HG03575 (cell line): ENCODE measurements around the gene BCOR.

ENCODE experiments used
- ATAC-seq: cut with Tn5 transposase; IDR thresholded peaks from one replicate; pipeline ENCODE4 v1.9.1; 2021; ENCODE audit not compliant: unreplicated experiment, insufficient number of reproducible peaks, low FRiP score; ENCODE audit errors: extremely low read depth

BCOR gene

DNA sequence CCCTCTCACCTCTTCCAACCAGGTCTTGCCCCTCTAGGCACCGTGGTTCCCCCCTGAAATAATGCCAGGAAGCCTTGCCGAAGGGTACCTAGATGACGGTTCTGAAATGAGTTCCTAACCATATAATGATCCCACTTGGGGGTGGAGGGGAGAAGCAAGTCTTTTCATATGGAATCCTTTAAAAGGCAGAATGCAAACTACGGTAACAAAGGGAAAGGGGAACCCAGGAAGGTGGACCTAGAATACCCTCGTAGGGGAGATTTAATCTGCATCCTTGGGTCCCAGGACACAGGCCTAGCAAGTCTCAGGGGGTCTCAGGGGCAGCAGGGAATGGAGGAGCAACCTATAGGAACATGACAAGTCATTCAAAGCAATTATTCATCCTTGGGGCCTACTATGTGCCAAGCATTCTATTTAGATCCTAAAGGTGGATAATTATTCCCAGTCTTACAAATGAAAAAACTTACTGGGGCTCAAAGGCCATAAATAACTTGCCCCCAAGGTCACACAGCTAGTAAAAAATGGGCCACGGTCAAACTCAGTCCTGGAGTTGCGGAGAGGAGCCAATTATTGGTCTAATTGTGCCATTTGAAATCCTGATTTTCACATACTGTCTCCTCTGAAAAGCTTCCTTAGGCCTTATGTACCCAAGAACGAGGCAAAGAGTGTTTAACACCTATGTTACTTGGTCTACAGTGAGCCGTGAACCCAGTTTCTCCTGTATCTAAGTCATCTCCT, 8.8 kb downstream of the BCOR start:
- ATAC-seq: no peak

DNA sequence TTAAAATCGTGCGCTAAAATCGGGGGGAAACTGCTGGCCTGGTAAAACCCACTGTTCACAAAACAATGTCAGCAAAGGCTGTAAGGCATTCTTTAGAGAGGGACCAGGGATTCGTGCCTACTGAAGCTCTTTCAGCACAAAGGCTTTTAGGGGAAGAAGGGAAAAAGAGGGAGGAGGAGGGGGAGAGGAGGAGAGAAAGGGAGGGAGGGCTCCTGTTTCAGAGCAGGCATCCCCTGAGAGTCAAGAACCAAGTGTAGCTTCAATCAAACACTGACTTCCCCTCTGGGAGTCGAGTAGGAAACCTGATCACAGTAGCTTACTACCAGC, 9.5 kb downstream of the BCOR start:
- no peak for ATAC-seq

DNA sequence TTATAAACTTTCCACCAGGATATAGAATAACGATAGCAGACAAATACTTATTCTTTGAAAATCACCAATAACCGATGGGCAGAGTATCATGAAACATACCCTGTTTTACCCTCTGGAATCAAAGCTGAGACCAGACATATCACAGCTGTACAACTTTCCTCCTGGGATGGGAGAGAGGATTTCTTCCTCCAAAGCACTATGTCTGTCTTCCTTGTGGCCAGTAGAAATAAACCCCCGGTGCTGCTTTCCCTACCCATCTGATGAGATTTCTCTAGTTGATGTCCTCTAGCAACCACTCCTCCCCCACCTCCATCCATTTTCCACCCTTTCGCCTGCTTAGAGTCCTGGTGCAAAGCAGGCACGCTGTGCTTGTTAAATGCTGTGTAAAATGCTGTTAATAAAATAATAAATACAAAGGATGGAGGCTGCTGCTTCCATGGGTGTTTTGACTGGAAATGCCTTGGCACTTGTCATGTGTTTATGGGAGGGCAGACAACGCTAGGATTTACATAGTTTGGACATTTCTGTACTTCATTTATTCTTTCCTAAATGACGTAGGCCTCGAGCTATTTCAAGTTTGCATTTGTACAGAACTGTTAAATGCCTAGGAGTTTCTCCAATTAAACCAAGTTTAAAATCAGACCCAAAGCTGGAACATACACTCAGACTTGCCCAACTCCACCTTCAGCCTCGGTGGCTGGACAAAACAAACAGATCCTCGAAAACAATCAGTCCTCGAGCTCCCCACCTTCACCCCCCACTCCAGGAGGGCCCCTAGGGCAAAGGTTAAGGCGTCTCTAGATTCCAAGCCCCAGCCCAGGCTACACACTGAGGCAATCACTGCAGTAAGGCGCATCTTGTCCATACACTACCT, 10.1 kb downstream of the BCOR start:
- ATAC-seq: no peak

DNA sequence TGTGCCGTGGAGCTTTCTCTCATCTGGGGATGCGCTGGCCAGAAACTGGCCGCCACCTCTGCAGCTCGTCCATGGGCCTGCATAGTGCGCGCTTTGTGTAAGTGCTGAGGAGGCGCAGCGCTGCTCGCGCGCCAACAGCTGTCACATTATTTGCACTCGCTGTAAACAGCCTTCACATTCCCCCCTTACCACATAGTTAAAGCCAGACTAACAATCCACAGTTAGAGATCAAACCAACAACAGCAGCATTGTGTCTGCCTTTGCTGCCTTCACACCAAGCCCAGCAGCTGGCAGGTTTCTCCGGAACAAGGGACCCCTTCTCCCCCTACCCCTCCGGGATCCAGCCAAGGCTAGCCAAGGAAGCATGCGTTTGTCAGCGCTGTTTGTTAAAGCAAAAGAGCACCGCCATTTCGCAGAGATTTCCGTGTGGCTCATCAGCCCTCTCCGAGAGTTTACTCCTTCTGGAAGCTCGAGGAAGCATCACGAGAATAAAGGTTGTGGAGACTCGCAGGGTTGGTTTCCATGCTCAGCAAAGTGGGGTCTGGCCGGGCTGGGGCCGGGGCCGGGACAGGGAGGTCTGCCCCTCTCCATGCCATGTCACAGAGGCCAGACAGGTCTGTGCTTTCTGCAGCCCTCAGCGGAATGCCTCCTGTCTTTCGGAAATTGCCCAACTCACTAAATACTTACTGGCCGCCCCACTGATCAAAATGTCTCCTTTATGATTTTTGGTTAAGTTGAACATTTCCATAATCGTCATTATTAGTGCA, 11.0 kb downstream of the BCOR start:
- no peak for ATAC-seq

DNA sequence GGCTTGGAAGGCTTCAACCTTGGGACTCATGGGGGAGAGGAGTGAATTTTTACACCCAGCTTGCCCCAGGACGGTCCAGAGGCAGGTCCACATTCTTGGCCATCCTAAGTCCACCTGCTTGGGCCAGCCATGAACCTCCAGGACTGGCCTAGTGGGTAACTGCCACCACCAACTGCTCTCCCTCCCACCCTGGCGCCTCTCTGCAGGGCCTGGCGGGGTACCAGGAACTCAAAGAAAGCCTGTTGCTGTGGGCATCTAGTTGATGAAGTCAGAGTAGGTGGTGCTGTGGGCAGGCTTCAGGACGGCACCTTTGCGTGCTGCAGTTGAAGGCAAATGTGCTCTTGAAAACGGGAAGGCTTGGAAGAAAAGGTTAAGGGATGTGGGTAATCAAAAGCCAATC, 12.0 kb downstream of the BCOR start:
- no peak for ATAC-seq

DNA sequence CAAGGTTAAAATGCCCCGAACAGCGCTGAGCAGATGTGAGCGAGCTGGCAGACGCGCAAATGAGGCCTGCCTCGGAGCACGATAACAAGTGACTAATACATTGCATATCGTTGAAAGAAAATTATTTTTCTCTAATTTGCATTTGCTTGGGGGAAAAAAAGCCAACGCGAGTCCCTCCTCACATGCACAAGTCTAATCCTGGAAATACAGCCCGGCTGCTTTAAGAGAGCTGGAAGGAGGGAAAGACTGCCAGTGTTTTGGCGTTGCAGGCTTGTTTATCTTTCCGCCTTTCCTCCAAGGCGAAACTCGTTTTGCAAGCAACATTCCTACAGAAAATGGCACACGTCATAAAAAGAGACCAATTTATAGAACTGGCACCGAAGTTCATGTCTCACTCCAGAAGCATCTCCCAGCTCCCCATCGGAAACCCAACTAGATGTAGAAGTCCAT, 12.6 kb downstream of the BCOR start:
- no peak for ATAC-seq

DNA sequence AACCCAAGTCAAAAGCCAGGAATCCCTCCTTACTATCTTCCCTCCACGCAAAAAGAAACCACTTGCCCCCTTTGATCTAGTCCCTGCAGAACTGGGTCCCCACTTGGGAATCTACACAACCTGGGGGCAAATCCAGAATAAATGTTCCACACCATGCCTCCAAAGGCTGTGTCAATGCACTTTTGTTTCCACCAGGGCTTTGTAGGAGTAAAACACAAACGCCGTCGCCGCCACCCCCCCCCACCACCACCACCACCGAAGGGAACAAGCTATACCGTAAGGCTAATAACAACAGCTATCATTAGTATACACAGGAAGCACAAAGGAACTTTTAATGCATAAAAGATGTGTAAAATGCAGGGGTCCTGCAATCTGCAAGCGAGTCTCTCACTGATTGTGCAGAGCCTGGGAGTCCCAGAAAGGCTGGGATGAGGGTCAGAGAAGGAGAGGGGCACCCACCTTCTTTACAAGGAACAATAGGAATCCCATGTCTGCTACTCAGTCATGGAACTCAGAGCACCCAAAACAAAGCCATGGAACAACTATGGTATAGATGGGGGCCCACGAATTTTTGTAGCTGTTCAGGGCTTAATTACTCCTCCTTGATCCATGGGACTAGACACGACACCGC, 13.2 kb downstream of the BCOR start:
- ATAC-seq: no peak

DNA sequence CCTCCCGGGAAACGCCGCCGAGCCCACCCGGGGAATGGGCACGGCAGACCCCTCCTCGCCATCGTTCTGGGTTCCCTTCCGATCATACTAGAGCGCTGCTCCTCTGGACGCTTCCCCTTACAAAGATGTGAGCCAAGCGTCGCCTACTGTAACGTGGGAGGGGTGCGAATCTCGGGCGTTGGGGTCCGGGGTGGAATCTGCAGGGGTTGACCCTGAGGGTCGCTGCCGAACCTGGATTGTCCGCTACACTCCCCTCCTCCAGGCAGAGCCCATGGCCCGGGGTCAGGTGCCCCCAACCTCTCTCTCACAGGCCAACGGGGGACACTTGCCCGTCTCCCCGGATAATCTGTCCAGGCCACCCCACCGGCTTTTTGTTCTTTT, 13.8 kb downstream of the BCOR start:
- ATAC-seq: no peak

DNA sequence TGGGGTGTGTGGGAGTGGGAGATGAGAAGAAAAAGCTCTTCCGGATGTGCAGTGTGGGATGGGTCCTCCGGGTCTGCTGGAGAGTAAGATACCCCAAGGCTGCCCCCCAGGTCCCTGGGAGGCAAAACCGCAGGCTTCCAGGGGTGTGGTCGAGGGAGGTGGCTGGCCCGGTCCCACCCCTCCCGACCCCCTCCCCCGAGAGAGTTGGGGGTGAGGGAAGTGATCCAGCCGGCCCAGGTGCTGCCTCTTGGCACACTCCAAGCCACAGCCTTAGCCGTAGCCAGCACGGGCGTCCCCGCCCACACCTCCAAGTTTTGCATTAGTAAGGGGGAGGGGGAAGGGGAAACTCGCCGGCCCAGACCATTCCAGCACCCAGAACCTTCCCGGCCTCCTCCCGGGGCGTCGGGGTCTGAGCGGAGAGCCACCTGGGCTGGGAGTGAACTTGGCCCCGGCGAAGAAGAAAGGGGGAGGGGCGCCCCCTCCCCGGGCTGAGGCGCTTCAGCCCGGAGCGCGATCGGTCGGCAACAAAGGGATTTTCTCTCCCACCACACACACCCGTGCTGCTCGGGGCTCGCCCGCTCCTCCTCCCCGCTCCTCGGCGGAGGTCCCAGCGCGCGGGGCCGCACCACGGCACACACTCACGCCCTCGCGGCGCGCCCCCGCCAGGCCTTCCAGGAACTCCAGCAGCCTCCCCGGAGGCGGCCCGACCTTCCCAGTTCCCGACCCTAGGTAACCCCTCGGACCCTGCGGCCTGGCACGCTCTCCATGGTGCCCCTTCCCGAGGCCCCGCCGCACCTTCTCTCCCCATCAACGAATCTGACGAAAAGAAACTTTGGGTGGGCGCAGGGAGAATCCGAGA, 14.4 kb downstream of the BCOR start:
- no peak for ATAC-seq

DNA sequence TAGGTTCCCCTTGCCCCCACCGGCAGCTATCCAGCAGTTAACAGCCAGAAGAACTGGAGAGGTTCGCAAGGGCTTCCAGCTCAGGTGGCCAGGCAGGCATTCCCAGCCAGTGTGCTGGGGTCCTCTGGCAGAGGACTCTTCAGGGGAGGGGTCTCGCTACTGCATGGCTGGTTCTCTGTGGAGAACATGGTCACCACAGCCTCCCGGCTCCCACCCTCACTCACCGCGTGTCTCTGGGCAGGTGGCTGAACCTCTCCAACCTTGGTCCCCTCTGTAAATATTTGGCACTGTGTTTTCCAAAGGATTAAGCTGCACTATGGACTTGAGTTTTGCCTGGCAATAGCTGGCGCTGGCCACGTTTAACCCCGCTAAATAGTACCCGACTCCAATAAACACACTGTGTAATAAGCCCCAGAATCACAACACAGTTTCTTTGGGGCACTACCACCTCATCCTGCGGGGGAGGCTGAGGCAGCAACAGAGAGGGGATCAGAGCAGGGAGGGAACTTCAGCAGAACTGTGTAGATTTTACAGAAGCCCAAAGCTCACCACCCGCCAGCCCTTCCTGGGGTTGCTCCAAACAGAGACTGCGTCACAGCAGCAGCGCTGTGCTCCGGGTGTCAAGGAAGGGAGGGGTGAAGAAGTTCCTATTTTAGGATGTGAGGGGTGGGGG, 15.2 kb downstream of the BCOR start:
- ATAC-seq: no peak

DNA sequence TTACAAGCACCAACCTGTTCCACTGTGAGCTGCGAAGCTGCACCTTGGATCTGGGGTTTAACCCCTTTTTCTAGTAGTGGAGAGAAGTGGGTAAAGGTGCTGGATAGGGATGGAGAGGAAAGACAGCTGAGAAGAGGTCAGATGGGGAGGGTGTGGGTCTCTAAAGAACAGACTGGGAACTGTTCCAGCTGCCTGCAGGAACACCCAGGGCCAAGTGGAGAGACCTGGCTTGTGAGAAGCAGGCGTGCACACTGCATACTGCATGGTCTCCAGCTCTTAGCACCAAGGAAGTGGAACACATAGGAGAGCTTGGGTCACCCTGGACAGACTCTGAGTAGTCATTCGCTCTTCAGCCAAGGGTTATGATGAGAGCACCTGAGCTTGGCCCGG, 16.1 kb downstream of the BCOR start:
- ATAC-seq: no peak

DNA sequence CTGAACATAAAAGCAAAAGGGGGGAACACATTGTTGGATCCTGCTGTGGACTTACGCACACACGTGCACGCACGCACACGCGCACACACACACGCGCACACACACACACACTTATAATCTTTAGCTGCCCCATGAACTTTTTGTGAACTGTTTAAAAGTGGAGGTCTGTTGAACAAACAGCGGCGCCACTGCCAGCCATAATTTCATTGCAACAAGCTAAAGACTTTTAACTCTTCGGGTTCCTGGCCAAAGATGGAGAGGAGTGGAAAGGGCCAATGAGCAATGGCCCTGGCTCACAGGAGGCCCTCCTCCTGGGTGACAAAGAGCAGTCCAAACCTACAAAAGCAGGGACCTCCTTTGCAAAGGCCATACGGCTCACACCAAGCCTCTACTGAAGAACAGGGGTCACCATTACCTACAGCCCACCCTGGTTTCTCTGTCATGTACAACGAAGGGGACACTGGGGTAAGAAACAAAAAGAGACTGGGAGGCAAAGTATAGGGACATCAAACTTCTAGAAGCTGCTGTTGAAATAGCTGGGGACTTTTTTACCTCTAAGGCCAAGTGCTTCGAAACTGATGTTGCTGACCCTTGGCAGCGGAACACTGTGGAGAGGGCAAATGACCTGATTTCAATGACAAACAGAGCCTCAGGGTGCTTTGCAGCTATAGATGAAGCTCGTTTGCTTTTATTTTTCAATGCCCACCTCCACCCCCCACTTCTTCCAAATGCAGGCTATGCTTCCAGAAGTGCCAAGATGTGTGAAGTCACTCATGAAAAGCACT, 16.7 kb downstream of the BCOR start:
- no peak for ATAC-seq

DNA sequence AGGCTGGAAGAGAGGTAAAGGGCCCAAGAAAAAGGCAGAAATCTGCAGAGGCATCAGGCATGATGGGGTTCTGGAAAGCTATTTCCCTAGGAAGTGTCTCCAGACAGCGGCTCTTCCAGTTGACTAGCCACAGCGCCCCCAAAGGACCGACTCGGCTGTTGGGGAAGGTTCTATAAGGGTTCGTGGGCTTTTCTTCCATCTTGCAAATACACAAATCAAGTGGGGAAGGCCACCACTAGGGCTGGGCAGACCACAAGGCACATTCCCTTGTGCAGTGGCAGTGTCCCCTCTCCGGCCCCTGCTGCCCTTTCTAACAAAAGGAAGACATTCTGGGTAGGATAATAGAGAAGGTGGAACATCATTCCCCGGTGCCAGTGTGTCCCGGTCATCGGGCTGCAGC, 18.2 kb downstream of the BCOR start:
- no peak for ATAC-seq

DNA sequence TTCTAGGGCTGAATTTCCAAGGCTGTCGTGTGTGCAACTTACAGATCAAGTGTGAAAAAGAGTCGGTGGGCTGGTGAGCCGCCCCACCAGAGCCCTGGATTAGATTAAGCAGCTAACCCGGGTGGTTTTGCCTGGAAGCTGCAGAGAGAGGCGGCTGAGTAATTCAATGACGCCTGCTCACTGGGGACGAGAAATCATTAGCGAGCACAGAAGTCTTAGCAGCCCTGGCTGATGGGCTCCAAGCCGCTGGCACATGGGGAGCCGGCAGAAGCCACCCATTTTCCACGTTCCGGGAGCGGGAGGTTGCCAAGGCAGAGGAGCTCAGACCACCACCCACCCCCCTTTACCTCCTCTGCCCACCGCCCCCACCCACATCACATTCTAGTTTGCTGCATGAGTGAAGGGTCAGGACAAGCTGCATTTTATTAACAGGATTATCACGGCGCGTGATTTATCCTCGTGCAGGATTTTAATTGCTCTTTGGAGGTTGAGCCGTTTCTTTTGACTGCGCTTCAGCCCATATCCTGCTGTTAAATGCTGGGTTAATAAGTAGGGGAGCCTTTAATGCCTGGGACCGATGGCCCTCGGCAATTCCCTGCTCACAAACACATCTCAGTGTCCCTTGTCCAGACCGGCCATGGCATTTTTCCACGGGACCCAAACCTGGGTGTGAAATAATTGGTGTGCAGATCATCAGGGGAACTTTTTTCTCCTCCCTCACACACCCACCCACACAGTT, 19.1 kb downstream of the BCOR start:
- no peak for ATAC-seq

DNA sequence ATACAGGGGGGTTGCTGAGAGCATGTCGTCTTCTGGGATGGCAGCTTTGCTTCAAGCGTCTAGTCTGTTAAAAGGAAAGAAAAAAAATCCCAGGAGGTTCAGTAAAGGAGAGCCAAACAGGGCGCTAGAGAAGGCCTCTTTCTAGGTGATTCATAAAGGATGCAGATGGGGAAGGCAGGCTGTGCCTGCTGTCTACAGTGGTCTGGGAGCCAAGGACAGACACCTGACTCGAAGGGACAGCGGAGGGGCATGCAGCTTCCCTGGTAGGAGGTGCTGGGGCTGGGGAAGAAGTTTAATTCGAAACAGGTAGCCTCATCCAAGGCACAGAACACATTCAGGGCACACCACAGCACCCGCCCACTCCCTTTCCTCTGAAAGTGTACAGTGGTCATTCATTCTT, 19.9 kb downstream of the BCOR start:
- ATAC-seq: no peak

DNA sequence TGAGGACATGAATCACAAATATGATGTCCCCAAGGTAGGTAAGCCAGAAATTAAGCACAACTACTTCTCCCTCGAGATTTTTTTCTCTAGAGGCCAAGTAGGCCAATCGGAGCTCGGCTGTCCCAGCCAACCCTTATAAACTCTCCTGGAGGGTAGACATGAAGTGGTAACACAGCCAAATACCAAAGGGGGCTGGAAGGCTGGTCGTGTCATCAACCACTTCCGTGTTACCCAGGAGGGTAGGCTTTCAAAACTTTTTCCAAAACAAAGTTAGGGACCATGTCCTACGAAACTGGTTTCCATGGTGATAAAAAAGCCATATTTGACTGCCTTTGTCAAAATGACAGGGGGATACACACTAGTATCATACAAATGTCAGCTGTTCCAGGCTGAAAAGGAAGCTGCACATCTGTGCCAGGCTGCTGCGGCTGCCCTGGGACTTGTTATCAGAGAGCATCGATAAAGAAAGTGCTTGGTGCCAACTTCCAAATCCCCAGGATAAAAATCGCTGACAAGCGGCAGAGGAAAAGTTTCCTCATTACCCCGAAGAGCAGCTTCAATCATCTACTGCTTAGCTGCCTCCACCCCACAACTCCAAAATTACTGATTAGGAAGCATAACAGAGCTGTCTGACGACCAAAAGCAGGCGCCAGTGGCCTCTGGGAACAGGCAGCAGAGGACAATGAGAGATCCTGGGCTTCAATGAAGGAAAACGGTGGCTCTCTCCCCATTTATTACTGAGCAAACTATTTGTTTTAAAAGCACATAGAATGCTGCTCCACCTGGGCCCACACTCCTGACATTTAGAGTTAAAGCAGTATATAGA, 20.8 kb downstream of the BCOR start:
- no peak for ATAC-seq
